HepG2 (cell line): ENCODE data around the gene ACBD5. TPM values are rescaled to one million over a fixed set of nuclear protein-coding genes. Genes with fewer than 3 reads are reported as not detected.

Experiments used
- GTF2F1 ChIP-seq: fragments of 150-350 bp; IDR thresholded peaks from 2 replicates; pipeline ENCODE4 v1.6.1; 2014; ENCODE audit warnings: low read length
- HOXD1 ChIP-seq: sonication (generic); formaldehyde crosslinking; IDR thresholded peaks from 2 replicates; pipeline ENCODE4 v1.5.0; 2020; ENCODE audit warnings: missing genetic modification reagents
- IKZF4 ChIP-seq: sonication (generic); formaldehyde crosslinking; IDR thresholded peaks from 2 replicates; pipeline ENCODE4 v1.5.1; 2020; ENCODE audit warnings: borderline replicate concordance, mild to moderate bottlenecking, low read depth, missing genetic modification reagents; ENCODE audit errors: not compliant biosample characterization
- ISX ChIP-seq: sonication (generic); formaldehyde crosslinking; conservative IDR thresholded peaks from 2 replicates; pipeline ENCODE4 v1.5.0; 2020; ENCODE audit warnings: missing genetic modification reagents
- PAX8 ChIP-seq: sonication (generic); formaldehyde crosslinking; IDR thresholded peaks from 2 replicates; pipeline ENCODE4 v1.8.0; 2022; ENCODE audit warnings: mild to moderate bottlenecking, missing genetic modification reagents, borderline replicate concordance
- PLRG1 ChIP-seq: fragments of 450-650 bp; conservative IDR thresholded peaks from 2 replicates; pipeline ENCODE4 v1.6.1; 2016
- RXRA ChIP-seq: sonication (generic); formaldehyde crosslinking; IDR thresholded peaks from 2 replicates; pipeline ENCODE4 v1.5.1; 2020; ENCODE audit warnings: missing genetic modification reagents
- SALL1 ChIP-seq: sonication (generic); formaldehyde crosslinking; IDR thresholded peaks from 2 replicates; pipeline ENCODE4 v1.8.0; 2022; ENCODE audit warnings: mild to moderate bottlenecking, missing genetic modification reagents
- SMAD3 ChIP-seq: sonication (generic); formaldehyde crosslinking; IDR thresholded peaks from 2 replicates; pipeline ENCODE4 v1.4.0; 2020; ENCODE audit warnings: missing genetic modification reagents
- SYNCRIP ChIP-seq: fragments of 200-400 bp; formaldehyde crosslinking; IDR thresholded peaks from 2 replicates; pipeline ENCODE4 v1.6.1; 2018; ENCODE audit warnings: mild to moderate bottlenecking, low read depth, low read length; ENCODE audit not compliant: insufficient read depth
- ZNF468 ChIP-seq: sonication (generic); formaldehyde crosslinking; IDR thresholded peaks from 2 replicates; pipeline ENCODE4 v1.8.0; 2022; ENCODE audit warnings: mild to moderate bottlenecking, moderate library complexity, missing genetic modification reagents
- ZNF569 ChIP-seq: sonication (generic); formaldehyde crosslinking; IDR thresholded peaks from 2 replicates; pipeline ENCODE4 v1.5.0; 2020; ENCODE audit warnings: mild to moderate bottlenecking, missing genetic modification reagents, moderate library complexity, borderline replicate concordance
- ZSCAN31 ChIP-seq: sonication (generic); formaldehyde crosslinking; IDR thresholded peaks from 2 replicates; pipeline ENCODE4 v1.5.0; 2020; ENCODE audit warnings: low read depth, mild to moderate bottlenecking, missing genetic modification reagents
- polyA plus RNA-seq, 8 experiments: library from polyadenylated mRNA; depleted of rRNA in 3 of 8; stranded (reverse) in 7 of 8; unstranded in 1 of 8; fragments of >200 nt; fragmentation: Illumina TruSeq in 4 of 8; extraction: Trizol in 4 of 8; gene quantifications; 2 replicates each; pipeline versions ENCODE4 v1.2.1 to v1.2.3, GENCODE V29; 2011 to 2016; ENCODE audit warnings: low read depth in 4 of 8, missing spikeins in 1 of 8, mixed read lengths in 1 of 8; ENCODE audit not compliant: insufficient read depth in 1 of 8
- total RNA-seq, 5 experiments: library from RNA; depleted of rRNA; stranded (reverse); fragments of >200 nt; fragmentation: Illumina TruSeq; extraction: Trizol; gene quantifications; 2 replicates each; pipeline ENCODE4 v1.2.3, GENCODE V29; 2016; ENCODE audit warnings: low read depth in 1 of 5
- TF ChIP-seq, protein P1 (sequence below): IDR thresholded peaks from 2 replicates; pipeline ENCODE4 v1.6.1; 2016; ENCODE audit warnings: low read depth, borderline replicate concordance
- TF ChIP-seq, protein P2 (sequence below): sonication (generic); formaldehyde crosslinking; conservative IDR thresholded peaks from 2 replicates; pipeline ENCODE4 v1.4.0; 2020; ENCODE audit warnings: missing genetic modification reagents
- TF ChIP-seq, protein P3 (sequence below): IDR thresholded peaks from 2 replicates; pipeline ENCODE4 v1.6.1; 2016; ENCODE audit warnings: mild to moderate bottlenecking
- TF ChIP-seq, protein P4 (sequence below): sonication (generic); formaldehyde crosslinking; IDR thresholded peaks from 2 replicates; pipeline ENCODE4; 2020; ENCODE audit warnings: missing genetic modification reagents, mild to moderate bottlenecking, borderline replicate concordance

The ACBD5 gene
- total and polyA plus RNA-seq, 2 of the 13 experiments (the other 11 are each of a cell fraction or from before 2014, with no cell fraction given), result 10.3 to 14.8 TPM

DNA sequence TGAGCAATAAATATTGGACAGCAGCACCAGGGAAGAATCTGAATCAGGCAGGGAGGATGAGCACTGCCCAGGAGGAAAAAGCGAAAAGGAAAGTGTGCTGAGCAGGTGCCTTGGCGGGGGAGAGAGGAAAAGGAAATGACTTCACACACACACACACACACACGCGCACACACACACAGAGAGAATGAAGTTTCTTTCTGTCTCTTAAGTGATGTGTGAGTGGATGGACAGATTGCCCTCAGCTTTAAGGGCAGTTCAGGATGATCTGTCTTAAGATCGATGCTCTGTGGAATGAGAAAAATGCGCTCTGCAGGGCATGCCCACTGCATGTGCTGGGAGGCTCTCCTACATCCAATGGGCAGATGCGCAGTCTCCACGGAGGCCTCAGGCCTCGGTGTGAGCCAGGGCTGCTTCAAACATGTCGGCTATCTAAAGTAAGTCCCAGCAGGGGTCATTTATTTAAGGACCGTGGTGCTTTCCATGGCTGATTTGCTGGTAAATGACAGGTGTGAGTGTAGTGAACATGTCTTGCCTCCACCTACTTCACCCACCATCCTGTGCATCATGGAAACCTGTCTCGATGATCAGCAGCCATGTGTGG is 2.5 kb upstream of the ACBD5 start (continued):
- TF ChIP-seq, protein P1, sequence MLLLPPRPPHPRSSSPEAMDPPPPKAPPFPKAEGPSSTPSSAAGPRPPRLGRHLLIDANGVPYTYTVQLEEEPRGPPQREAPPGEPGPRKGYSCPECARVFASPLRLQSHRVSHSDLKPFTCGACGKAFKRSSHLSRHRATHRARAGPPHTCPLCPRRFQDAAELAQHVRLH (CRISPR knock-in tag), result 0 out of 2 replicates have a peak, but pooled peaks have one; percentile 50
- TF ChIP-seq ZNF569 (CRISPR knock-in tag), result no peak
- TF ChIP-seq ZNF468, result no peak
- TF ChIP-seq HOXD1 (CRISPR knock-in tag), result no peak
- TF ChIP-seq, protein P2, sequence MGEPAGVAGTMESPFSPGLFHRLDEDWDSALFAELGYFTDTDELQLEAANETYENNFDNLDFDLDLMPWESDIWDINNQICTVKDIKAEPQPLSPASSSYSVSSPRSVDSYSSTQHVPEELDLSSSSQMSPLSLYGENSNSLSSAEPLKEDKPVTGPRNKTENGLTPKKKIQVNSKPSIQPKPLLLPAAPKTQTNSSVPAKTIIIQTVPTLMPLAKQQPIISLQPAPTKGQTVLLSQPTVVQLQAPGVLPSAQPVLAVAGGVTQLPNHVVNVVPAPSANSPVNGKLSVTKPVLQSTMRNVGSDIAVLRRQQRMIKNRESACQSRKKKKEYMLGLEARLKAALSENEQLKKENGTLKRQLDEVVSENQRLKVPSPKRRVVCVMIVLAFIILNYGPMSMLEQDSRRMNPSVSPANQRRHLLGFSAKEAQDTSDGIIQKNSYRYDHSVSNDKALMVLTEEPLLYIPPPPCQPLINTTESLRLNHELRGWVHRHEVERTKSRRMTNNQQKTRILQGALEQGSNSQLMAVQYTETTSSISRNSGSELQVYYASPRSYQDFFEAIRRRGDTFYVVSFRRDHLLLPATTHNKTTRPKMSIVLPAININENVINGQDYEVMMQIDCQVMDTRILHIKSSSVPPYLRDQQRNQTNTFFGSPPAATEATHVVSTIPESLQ (CRISPR knock-in tag), result no peak
- no peak for TF ChIP-seq GTF2F1
- no peak for TF ChIP-seq PLRG1
- no peak for TF ChIP-seq IKZF4
- TF ChIP-seq SYNCRIP, result no peak
- no peak for TF ChIP-seq ZSCAN31 (CRISPR knock-in tag)
- TF ChIP-seq, protein P3, sequence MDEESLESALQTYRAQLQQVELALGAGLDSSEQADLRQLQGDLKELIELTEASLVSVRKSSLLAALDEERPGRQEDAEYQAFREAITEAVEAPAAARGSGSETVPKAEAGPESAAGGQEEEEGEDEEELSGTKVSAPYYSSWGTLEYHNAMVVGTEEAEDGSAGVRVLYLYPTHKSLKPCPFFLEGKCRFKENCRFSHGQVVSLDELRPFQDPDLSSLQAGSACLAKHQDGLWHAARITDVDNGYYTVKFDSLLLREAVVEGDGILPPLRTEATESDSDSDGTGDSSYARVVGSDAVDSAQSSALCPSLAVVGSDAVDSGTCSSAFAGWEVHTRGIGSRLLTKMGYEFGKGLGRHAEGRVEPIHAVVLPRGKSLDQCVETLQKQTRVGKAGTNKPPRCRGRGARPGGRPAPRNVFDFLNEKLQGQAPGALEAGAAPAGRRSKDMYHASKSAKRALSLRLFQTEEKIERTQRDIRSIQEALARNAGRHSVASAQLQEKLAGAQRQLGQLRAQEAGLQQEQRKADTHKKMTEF, result peak; percentile 38; the same call in 1 of the 2 replicates
- TF ChIP-seq ISX (CRISPR knock-in tag), result no peak
- TF ChIP-seq, protein P4, sequence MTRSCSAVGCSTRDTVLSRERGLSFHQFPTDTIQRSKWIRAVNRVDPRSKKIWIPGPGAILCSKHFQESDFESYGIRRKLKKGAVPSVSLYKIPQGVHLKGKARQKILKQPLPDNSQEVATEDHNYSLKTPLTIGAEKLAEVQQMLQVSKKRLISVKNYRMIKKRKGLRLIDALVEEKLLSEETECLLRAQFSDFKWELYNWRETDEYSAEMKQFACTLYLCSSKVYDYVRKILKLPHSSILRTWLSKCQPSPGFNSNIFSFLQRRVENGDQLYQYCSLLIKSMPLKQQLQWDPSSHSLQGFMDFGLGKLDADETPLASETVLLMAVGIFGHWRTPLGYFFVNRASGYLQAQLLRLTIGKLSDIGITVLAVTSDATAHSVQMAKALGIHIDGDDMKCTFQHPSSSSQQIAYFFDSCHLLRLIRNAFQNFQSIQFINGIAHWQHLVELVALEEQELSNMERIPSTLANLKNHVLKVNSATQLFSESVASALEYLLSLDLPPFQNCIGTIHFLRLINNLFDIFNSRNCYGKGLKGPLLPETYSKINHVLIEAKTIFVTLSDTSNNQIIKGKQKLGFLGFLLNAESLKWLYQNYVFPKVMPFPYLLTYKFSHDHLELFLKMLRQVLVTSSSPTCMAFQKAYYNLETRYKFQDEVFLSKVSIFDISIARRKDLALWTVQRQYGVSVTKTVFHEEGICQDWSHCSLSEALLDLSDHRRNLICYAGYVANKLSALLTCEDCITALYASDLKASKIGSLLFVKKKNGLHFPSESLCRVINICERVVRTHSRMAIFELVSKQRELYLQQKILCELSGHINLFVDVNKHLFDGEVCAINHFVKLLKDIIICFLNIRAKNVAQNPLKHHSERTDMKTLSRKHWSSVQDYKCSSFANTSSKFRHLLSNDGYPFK (CRISPR knock-in tag), result no peak
- no peak for TF ChIP-seq RXRA (CRISPR knock-in tag)
- no peak; the same call in 1 of the 2 replicates for TF ChIP-seq SMAD3 (CRISPR knock-in tag)
- TF ChIP-seq PAX8 (CRISPR knock-in tag), result no peak
- peak; percentile 49; the same call in 1 of the 2 replicates for TF ChIP-seq SALL1 (CRISPR knock-in tag)
